OCI-LY1 (cell line): Measurements from ENCODE around the gene ATL1.

Source experiments
- H2AFZ ChIP-seq: fragments of 200-600 bp; sonication (generic), shearing (Covaris generic); 2 replicates; pipeline ENCODE4 v1.6.0; 2014; ENCODE audit warnings: antibody characterized with exemption, mild to moderate bottlenecking, low read length
- H3F3A ChIP-seq: fragments of 200-600 bp; sonication (generic), shearing (Covaris generic); 2 replicates; pipeline ENCODE4 v1.6.0; 2014; ENCODE audit warnings: mild to moderate bottlenecking, antibody characterized with exemption, low read length, moderate library complexity; ENCODE audit not compliant: insufficient read depth
- H3K27ac ChIP-seq: fragments of 200-600 bp; sonication (generic); 2 replicates; pipeline ENCODE4 v1.5.1; 2014; ENCODE audit warnings: low read length, mixed run types, mild to moderate bottlenecking, low read depth; ENCODE audit not compliant: poor library complexity, severe bottlenecking
- H3K27me3 ChIP-seq: fragments of 200-600 bp; sonication (generic); 2 replicates; pipeline ENCODE4 v1.6.0; 2014; ENCODE audit warnings: antibody characterized with exemption, mild to moderate bottlenecking, low read length, moderate library complexity; ENCODE audit not compliant: insufficient read depth
- H3K36me3 ChIP-seq: fragments of 200-600 bp; sonication (generic); 2 replicates; pipeline ENCODE4 v1.6.1; 2014; ENCODE audit warnings: mild to moderate bottlenecking, antibody characterized with exemption, low read length, moderate library complexity, mixed read lengths; ENCODE audit not compliant: insufficient read depth
- H3K4me1 ChIP-seq: fragments of 200-600 bp; sonication (generic); 2 replicates; pipeline ENCODE4 v1.5.1; 2014; ENCODE audit warnings: mild to moderate bottlenecking, low read length, moderate library complexity; ENCODE audit not compliant: insufficient read depth, severe bottlenecking
- H3K4me2 ChIP-seq: fragments of 200-600 bp; sonication (generic), shearing (Covaris generic); 2 replicates; pipeline ENCODE4 v1.6.1; 2014; ENCODE audit warnings: low read length
- H3K4me3 ChIP-seq: fragments of 200-600 bp; sonication (generic); 2 replicates; pipeline ENCODE4 v1.5.1; 2014; ENCODE audit warnings: low read length, low read depth, mild to moderate bottlenecking, mixed read lengths; ENCODE audit not compliant: poor library complexity, severe bottlenecking
- H3K79me2 ChIP-seq: fragments of 200-600 bp; shearing (Covaris generic); 2 replicates; pipeline ENCODE4 v1.6.1; 2016; ENCODE audit warnings: mixed run types, low read length, mixed read lengths; ENCODE audit not compliant: insufficient read depth
- H3K9ac ChIP-seq: fragments of 200-600 bp; sonication (generic), shearing (Covaris generic); 2 replicates; pipeline ENCODE4 v1.6.1; 2014; ENCODE audit warnings: mild to moderate bottlenecking, low read length, mixed read lengths
- H3K9me2 ChIP-seq: fragments of 200-600 bp; sonication (generic), shearing (Covaris generic); 2 replicates; pipeline ENCODE4 v1.6.1; 2014; ENCODE audit warnings: low read depth, mild to moderate bottlenecking, low read length, mixed read lengths
- H3K9me3 ChIP-seq: fragments of 200-600 bp; shearing (Covaris generic); 2 replicates; pipeline ENCODE4 v1.6.1; 2014; ENCODE audit warnings: low read length, mixed read lengths
- H4K20me1 ChIP-seq: fragments of 200-600 bp; sonication (generic), shearing (Covaris generic); 2 replicates; pipeline ENCODE4 v1.6.0; 2016; ENCODE audit warnings: mild to moderate bottlenecking, low read length; ENCODE audit not compliant: insufficient read depth
- EZH2 ChIP-seq: fragments of 200-600 bp; sonication (generic), shearing (Covaris generic); IDR thresholded peaks from 2 replicates; pipeline ENCODE4 v1.8.0; 2017; ENCODE audit warnings: borderline replicate concordance, mixed run types, mild to moderate bottlenecking, antibody characterized with exemption, low read length, moderate library complexity, mixed read lengths
- TF ChIP-seq, protein P1 (sequence below): fragments of 200-600 bp; sonication (generic), shearing (Covaris generic); IDR thresholded peaks from 2 replicates; pipeline ENCODE4 v1.5.1; 2017; ENCODE audit warnings: mild to moderate bottlenecking, antibody characterized with exemption, low read length, moderate library complexity, mixed read lengths

Gene ATL1

DNA sequence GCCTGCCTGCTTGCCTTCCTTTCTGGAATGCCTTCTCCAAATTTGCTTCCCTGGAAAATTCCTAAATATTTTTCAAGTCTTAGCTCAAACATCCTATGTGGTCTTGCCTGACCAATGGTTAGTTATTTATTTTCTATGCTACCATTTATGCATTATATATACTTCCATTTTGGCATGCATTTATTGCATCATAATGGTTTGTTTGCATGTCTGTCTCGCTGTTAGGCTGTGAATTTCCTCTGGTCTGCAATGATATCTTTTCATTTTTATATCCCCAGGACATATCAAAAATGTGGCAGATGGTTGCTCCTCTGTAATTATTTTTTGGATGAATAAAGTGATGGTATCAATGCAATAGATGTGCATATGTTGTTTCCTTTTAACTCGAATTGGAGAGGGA, 30.5 kb downstream of the ATL1 start:
- TF ChIP-seq, protein P1, sequence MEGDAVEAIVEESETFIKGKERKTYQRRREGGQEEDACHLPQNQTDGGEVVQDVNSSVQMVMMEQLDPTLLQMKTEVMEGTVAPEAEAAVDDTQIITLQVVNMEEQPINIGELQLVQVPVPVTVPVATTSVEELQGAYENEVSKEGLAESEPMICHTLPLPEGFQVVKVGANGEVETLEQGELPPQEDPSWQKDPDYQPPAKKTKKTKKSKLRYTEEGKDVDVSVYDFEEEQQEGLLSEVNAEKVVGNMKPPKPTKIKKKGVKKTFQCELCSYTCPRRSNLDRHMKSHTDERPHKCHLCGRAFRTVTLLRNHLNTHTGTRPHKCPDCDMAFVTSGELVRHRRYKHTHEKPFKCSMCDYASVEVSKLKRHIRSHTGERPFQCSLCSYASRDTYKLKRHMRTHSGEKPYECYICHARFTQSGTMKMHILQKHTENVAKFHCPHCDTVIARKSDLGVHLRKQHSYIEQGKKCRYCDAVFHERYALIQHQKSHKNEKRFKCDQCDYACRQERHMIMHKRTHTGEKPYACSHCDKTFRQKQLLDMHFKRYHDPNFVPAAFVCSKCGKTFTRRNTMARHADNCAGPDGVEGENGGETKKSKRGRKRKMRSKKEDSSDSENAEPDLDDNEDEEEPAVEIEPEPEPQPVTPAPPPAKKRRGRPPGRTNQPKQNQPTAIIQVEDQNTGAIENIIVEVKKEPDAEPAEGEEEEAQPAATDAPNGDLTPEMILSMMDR = no peak
- no peak for TF ChIP-seq EZH2
- no peaks in the 10 kb centered on the region for H3K9me3 ChIP-seq
- H3K4me2 ChIP-seq = no peak overlapping the region
- H3K27ac ChIP-seq = no peak overlapping the region
- H3K27me3 ChIP-seq = no peaks in the 10 kb centered on the region
- H3K9me2 ChIP-seq = no peaks in the 10 kb centered on the region
- no peak overlapping the region for H3K9ac ChIP-seq
- no peaks in the 10 kb centered on the region for H4K20me1 ChIP-seq
- no peaks in the 10 kb centered on the region for H3K79me2 ChIP-seq
- no peak overlapping the region for H2AFZ ChIP-seq
- H3K36me3 ChIP-seq = no peaks in the 10 kb centered on the region
- H3K4me3 ChIP-seq = no peak overlapping the region
- no peaks in the 10 kb centered on the region for H3F3A ChIP-seq
- no peaks in the 10 kb centered on the region for H3K4me1 ChIP-seq

DNA sequence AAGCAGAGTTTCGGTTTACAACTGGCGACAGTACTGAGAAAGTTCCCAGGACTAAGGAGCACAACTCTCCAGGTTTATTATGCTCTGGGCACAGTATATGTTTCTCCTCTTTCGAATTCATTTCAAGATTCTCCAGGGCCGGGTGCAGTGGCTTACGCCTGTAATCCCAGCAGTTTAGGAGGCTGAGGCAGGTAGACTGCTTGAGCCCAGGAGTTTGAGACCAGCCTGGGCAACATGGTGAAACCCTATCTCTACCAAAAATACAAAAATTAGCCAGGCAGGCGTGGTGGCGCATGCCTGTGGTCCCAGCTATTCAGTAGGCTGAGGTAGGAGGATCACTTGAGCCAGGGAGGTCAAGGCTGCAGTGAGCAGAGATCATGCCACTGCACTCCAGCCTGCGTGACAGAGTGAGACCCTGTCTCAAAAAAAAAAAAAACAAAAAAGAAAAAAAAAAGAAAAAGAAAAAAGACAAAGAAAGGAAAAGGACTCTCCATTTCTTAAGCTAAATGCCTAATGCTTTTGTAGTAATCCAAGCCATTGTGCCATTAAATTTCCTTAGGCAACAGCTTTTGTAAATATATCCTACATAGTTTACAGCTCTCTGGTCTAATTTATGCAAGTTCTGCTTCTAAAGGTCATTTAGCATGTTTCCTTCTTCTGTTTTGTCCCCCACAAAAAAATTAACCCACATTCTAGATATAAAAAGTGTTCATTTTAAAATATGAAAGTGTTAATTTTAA, 34.8 kb downstream of the ATL1 start:
- no peaks in the 10 kb centered on the region for H3K4me1 ChIP-seq
- no peaks in the 10 kb centered on the region for H3K9me2 ChIP-seq
- H4K20me1 ChIP-seq = no peaks in the 10 kb centered on the region
- H3K9me3 ChIP-seq = no peaks in the 10 kb centered on the region
- H3K27me3 ChIP-seq = no peaks in the 10 kb centered on the region
- H3K36me3 ChIP-seq = no peaks in the 10 kb centered on the region
- H3K79me2 ChIP-seq = no peaks in the 10 kb centered on the region
- no peak overlapping the region for H2AFZ ChIP-seq
- no peak overlapping the region for H3K27ac ChIP-seq
- no peak overlapping the region for H3K9ac ChIP-seq
- no peaks in the 10 kb centered on the region for H3F3A ChIP-seq
- TF ChIP-seq, protein P1 = no peak
- TF ChIP-seq EZH2 = no peak
- no peak overlapping the region for H3K4me3 ChIP-seq
- no peak overlapping the region for H3K4me2 ChIP-seq

DNA sequence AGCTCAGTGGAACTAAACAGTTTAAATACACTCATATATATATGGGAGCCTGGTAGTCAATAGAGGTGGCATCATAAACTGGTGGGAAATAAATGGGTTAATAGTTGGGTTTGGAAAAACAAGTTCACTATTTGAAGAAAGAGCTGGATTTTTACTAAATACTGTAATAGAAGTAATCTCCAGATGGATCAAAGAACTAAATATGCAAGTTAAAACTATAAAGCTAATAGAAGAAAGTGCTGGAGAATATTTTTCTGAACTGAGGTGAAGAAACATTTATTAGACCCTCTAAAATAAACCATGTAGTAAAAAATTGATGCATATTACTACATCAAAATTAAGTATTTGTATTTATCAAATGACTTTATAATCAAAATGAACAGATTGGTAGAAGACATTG, 38.8 kb downstream of the ATL1 start:
- TF ChIP-seq, protein P1 = no peak
- TF ChIP-seq EZH2 = no peak
- H3K9me2 ChIP-seq = no peaks in the 10 kb centered on the region
- no peaks in the 10 kb centered on the region for H4K20me1 ChIP-seq
- no peak overlapping the region for H3K27ac ChIP-seq
- peaks cover 22% of the 10 kb centered on the region for H3K4me1 ChIP-seq
- no peak overlapping the region for H3K4me3 ChIP-seq
- no peaks in the 10 kb centered on the region for H3K79me2 ChIP-seq
- H3K9me3 ChIP-seq = no peaks in the 10 kb centered on the region
- H3K9ac ChIP-seq = no peak overlapping the region
- no peaks in the 10 kb centered on the region for H3F3A ChIP-seq
- H3K36me3 ChIP-seq = no peaks in the 10 kb centered on the region
- H2AFZ ChIP-seq = no peak overlapping the region
- H3K27me3 ChIP-seq = no peaks in the 10 kb centered on the region
- H3K4me2 ChIP-seq = no peak overlapping the region
